GM12891 (cell line): ENCODE data around the gene SLC15A5.

Experiments
- PAX5 ChIP-seq: IDR thresholded peaks from 2 replicates; pipeline ENCODE4 v1.6.1; 2011; ENCODE audit warnings: low read length, moderate library complexity, mild to moderate bottlenecking; ENCODE audit not compliant: insufficient read depth, severe bottlenecking
- POLR2A ChIP-seq: IDR thresholded peaks from 2 replicates; pipeline ENCODE4 v1.6.1; 2011; ENCODE audit warnings: low read depth, low read length, control low read depth
- POLR2AphosphoS5 ChIP-seq: IDR thresholded peaks from 2 replicates; pipeline ENCODE4 v1.6.1; 2011; ENCODE audit warnings: low read depth, low read length, control low read depth
- POU2F2 ChIP-seq: IDR thresholded peaks from 2 replicates; pipeline ENCODE4 v1.6.1; 2011; ENCODE audit warnings: low read depth, mild to moderate bottlenecking, control low read depth, low read length, moderate library complexity
- SPI1 ChIP-seq: IDR thresholded peaks from 2 replicates; pipeline ENCODE4 v1.6.1; 2011; ENCODE audit warnings: low read depth, low read length, control low read depth
- TAF1 ChIP-seq: IDR thresholded peaks from 2 replicates; pipeline ENCODE4 v1.6.1; 2011; ENCODE audit warnings: low read depth, low read length, control low read depth

GRCh38 chr12:16323010-16323409 lies 45.5 kb upstream of the SLC15A5 start:
- TF ChIP-seq POLR2A (no peak), TAF1 (no peak), POLR2AphosphoS5 (no peak), PAX5 (no peak), SPI1 (no peak), POU2F2 (no peak)
